Adrenal gland (tissue), 12 donors: ENCODE results near the gene BLTP3B. TPM values are rescaled to one million over a fixed set of nuclear protein-coding genes. Genes with fewer than 3 reads are reported as not detected.

Source experiments
- DNase-seq, 7 donors: peaks; one replicate each; pipeline ENCODE4 v3.0.0-alpha.2; 2019 to 2020
- H3K27ac ChIP-seq, 5 donors: fragments of 200-600 bp; sonication (generic) in 4 of 5; 1 replicate in 3 of 5; 2 replicates in 2 of 5; pipeline versions ENCODE4 v1.5.1 to v1.8.0; 2016 to 2020; ENCODE audit warnings: mild to moderate bottlenecking in 1 of 5
- H3K27me3 ChIP-seq: fragments of 200-600 bp; 2 replicates; pipeline ENCODE4 v1.8.0; 2021
- H3K36me3 ChIP-seq, 2 donors: fragments of 200-600 bp; replicated peaks in 1 of 2; 1 replicate in 1 of 2; 2 replicates in 1 of 2; pipeline versions ENCODE4 v1.5.1 to v1.8.0; 2018 to 2022
- H3K4me1 ChIP-seq, 2 donors: fragments of 200-600 bp; replicated peaks in 1 of 2; 1 replicate in 1 of 2; 2 replicates in 1 of 2; pipeline versions ENCODE4 v1.5.1 to v1.8.0; 2018 to 2021
- H3K4me3 ChIP-seq, 4 donors: fragments of 200-600 bp; sonication (generic) in 3 of 4; one replicate each; pipeline ENCODE4 v1.5.1; 2016 to 2018
- H3K9me3 ChIP-seq, 3 donors: fragments of 200-600 bp; sonication (generic) in 1 of 3; replicated peaks in 1 of 3; 1 replicate in 2 of 3; 2 replicates in 1 of 3; pipeline versions ENCODE4 v1.5.1 to v1.8.0; 2016 to 2021
- POLR2A ChIP-seq, 2 donors: fragments of 450-650 bp; IDR thresholded peaks; one replicate each; pipeline ENCODE4 v1.6.1; 2017; ENCODE audit warnings: antibody characterized with exemption in 2 of 2, mild to moderate bottlenecking in 2 of 2, moderate library complexity in 1 of 2
- WGBS, 4 donors: extraction: QIAGEN DNeasy Blood & Tissue Kit in 2 of 4; methylation state at CpG; one replicate each; pipeline versions ENCODE4 v1.1.5 to v1.1.7; 2013 to 2017; 5-methylcytosine and 5-hydroxymethylcytosine counted together
- intact Hi-C, 2 donors: fragments of 100-400 bp; cut with DNase I; formaldehyde crosslinking; loops; one replicate each; pipeline versions ENCODE4 v1.14.1 to v1.15.0; 2022 to 2023
- polyA plus RNA-seq, 3 donors: library from polyadenylated mRNA; stranded (reverse); fragments of 200-250 nt in 2 of 3; fragments of 350-450 nt in 1 of 3; fragmentation: Illumina TruSeq in 1 of 3; extraction: RNeasy Lipid Tissue Mini Kit (QIAGEN cat#74804) in 1 of 3; gene quantifications; one replicate each; pipeline ENCODE4 v1.2.3, GENCODE V29; 2013 to 2014
- total RNA-seq, 9 donors: library from RNA; depleted of rRNA in 4 of 9; stranded (reverse); fragments of >200 nt in 4 of 9; fragments of 120-200 nt in 1 of 9; fragmentation: NEBNext Ultra II Directional in 1 of 9; extraction: Animal tissue kit (Norgen Biotek cat#: 25700) in 1 of 9; gene quantifications; one replicate each; pipeline versions ENCODE4 v1.1.0 to v1.2.4, GENCODE V29; 2013 to 2023
- TF ChIP-seq, protein P1 (sequence below), 6 experiments: fragments of 450-650 bp in 4 of 6; fragments of 200-600 bp in 2 of 6; sonication (generic) in 1 of 6; IDR thresholded peaks; 1 replicate in 5 of 6; 2 replicates in 1 of 6; pipeline versions ENCODE4 v1.5.1 to v1.8.0; 2016 to 2021; ENCODE audit warnings: antibody characterized with exemption in 6 of 6, mild to moderate bottlenecking in 2 of 6, moderate library complexity in 1 of 6
- donor health status: healthy with polysubstance abuse.
- donor health status: Bipolar disorder and iron deficiency.
- donor health status: DM: yes; HTN: yes; CAD: no.
- donor health status: DM: no; HTN: no; CAD: no.
- donor health status: DM: no; HTN: no; CAD: no.
- donor health status: DM: yes; HTN: yes; CAD: no.

BLTP3B gene
- total and polyA plus RNA-seq, 12 donors, result 6.0 to 50.2 (median 35.6) TPM

DNA sequence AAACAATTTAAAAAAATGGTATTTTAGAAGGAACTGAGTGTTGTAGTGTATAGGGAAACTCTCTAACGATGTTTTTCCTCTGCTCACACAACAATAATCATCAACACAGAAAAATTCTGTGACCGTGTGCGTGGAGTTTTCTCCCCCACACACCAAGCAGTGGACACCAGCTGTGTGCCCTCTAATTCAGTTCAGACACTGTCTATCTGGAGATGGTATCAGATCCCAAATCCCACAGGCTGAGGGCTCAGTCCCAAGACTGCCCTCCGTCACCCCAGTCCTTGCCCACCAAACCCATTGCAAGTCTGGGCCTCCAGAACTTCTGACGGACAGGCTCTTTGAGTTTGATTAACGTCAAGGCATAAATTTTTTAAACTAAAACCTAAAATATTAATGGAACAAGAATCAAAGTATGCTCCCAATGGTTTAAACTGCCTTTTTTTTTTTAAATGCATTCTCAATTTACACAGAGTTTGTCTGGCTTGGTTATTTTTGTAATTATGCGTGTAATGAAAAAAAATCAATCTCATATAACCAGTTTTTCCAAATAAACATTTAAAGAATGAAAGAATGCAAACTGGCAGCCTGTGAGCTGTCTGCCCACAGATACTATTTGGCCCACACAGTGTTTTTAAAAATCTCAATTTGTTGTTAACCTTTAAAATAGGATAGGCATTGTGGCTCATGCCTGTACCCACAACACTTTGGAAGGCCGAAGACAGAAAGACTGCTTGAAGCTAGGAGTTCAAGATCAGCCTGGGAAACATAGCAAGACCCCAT, 19.2 kb downstream of the BLTP3B start:
- TF ChIP-seq, protein P1, sequence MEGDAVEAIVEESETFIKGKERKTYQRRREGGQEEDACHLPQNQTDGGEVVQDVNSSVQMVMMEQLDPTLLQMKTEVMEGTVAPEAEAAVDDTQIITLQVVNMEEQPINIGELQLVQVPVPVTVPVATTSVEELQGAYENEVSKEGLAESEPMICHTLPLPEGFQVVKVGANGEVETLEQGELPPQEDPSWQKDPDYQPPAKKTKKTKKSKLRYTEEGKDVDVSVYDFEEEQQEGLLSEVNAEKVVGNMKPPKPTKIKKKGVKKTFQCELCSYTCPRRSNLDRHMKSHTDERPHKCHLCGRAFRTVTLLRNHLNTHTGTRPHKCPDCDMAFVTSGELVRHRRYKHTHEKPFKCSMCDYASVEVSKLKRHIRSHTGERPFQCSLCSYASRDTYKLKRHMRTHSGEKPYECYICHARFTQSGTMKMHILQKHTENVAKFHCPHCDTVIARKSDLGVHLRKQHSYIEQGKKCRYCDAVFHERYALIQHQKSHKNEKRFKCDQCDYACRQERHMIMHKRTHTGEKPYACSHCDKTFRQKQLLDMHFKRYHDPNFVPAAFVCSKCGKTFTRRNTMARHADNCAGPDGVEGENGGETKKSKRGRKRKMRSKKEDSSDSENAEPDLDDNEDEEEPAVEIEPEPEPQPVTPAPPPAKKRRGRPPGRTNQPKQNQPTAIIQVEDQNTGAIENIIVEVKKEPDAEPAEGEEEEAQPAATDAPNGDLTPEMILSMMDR (IDR thresholded peaks at IDR 0.05), result no peak
- TF ChIP-seq POLR2A (IDR thresholded peaks at IDR 0.05), result no peak
- Histone ChIP-seq H3K36me3 (no peaks in the 10 kb centered on the region), H3K27me3 (no peaks in the 10 kb centered on the region), H3K27ac (no peak overlapping the region), H3K4me1 (peaks cover 8 to 24% of the 10 kb centered on the region in 2 donors), H3K9me3 (peaks cover 0 to 11% (median 0%) of the 10 kb centered on the region in 3 donors), H3K4me3 (no peak overlapping the region)
- intact Hi-C loops, result no loop called here
- no peak for DNase-seq
- 90 to 93% (median 92%) methylated on average over 8 of the region's 8 CpGs for WGBS, 4 donors

DNA sequence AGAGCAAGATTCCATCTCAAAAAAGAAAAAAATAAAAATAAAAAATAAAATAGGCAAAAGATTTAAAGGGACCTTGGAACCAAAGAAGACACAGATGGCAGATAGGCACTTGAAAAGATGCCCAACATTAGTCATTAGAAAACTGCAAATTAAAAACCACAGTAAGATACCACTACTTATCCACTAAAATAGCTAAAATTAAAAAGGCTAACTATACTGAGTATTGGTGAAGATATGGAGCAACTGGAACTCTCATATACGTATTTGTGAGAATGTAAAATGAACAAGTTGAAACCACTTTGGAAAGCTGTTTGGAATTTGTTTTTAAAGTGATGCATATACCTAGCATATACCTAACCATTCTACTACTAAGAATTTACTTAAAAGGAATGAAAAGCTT, 22.3 kb downstream of the BLTP3B start:
- H3K27ac ChIP-seq, result no peak overlapping the region
- TF ChIP-seq, protein P1 (IDR thresholded peaks at IDR 0.05), result no peak
- TF ChIP-seq POLR2A (IDR thresholded peaks at IDR 0.05), result no peak
- WGBS, 4 donors, result 92 to 100% (median 97%) methylated on average over 1 of the region's 1 CpG
- no peak overlapping the region for H3K4me3 ChIP-seq
- no peaks in the 10 kb centered on the region for H3K36me3 ChIP-seq
- no peaks in the 10 kb centered on the region for H3K27me3 ChIP-seq
- intact Hi-C loops, result no loop called here
- H3K4me1 ChIP-seq, result peaks cover 0 to 3% of the 10 kb centered on the region in 2 donors
- peaks cover 0 to 11% (median 0%) of the 10 kb centered on the region in 3 donors for H3K9me3 ChIP-seq
- DNase-seq, result no peak

DNA sequence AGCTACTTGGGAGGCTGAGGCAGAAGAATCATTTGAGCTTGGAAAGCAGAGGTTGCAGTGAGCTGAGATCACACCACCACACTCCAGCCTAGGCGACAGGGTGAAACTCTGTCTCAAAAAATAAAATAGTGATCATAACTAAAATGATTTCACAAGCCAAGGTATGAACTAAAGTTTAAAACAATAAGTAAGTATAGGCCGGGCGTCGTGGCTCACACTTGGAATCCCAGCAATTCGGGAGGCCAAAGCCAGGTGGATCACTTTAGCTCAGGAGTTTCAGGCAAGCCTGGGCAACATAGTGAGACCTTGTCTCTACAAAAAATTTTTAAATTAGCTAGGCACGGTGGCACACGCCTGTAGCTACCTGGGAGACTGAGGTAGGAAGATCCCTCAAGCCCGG, 27.4 kb downstream of the BLTP3B start:
- H3K9me3 ChIP-seq, result peaks cover 0 to 5% (median 0%) of the 10 kb centered on the region in 3 donors
- intact Hi-C loops, result no loop called here

DNA sequence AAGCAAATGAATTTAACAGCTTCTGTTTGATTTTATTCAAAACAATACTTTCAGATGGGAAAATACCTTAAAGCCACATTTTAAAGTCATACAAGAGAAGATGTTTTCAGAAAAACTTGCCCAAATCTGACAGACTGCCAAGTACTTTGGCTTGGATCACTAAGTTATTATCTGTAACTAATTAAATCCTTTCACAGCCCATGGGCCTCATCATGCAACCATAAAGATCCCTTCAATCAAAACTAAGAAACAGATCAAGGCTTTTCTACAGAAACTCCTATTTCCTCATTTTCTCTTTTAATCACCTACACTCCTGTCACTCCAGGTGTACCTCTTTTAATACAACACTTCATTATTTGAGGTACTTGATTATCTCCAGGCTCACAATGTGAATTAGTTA, 28.1 kb downstream of the BLTP3B start:
- DNase-seq, result no peak
- TF ChIP-seq, protein P1 (IDR thresholded peaks at IDR 0.05), result no peak
- TF ChIP-seq POLR2A (IDR thresholded peaks at IDR 0.05), result no peak
- no peak overlapping the region for H3K4me3 ChIP-seq
- H3K4me1 ChIP-seq, result peaks cover 6 to 16% of the 10 kb centered on the region in 2 donors
- H3K27me3 ChIP-seq, result no peaks in the 10 kb centered on the region
- intact Hi-C loops, result no loop called here
- no peaks in the 10 kb centered on the region for H3K9me3 ChIP-seq
- H3K36me3 ChIP-seq, result no peaks in the 10 kb centered on the region
- no peak overlapping the region for H3K27ac ChIP-seq

More for the DNA sequence above, 27.4 kb downstream of the BLTP3B start:
- H3K4me1 ChIP-seq, result peaks cover 9 to 16% of the 10 kb centered on the region in 2 donors
- H3K36me3 ChIP-seq, result no peaks in the 10 kb centered on the region
- DNase-seq, result no peak
- no peak for TF ChIP-seq POLR2A (IDR thresholded peaks at IDR 0.05)
- TF ChIP-seq, protein P1 (IDR thresholded peaks at IDR 0.05), result no peak
- H3K27ac ChIP-seq, result no peak overlapping the region
- no peaks in the 10 kb centered on the region for H3K27me3 ChIP-seq
- 96 to 99% (median 97%) methylated on average over 8 of the region's 8 CpGs for WGBS, 4 donors
- H3K4me3 ChIP-seq, result no peak overlapping the region
